Spleen (tissue), 11 donors: ENCODE measurements around the gene HS3ST3B1. TPM values are rescaled to one million over a fixed set of nuclear protein-coding genes. Genes with fewer than 3 reads are reported as not detected.

ENCODE experiments used
- DNase-seq: peaks from one replicate; pipeline ENCODE4 v3.0.0-alpha.2; 2020
- H3K27ac ChIP-seq, 8 donors: fragments of 200-600 bp; sonication (generic) in 7 of 8; 1 replicate in 4 of 8; 2 replicates in 4 of 8; pipeline versions ENCODE4 v1.5.0 to v1.8.0; 2016 to 2021; ENCODE audit warnings: inconsistent platforms in 4 of 8, mild to moderate bottlenecking in 4 of 8, moderate library complexity in 1 of 8
- H3K27me3 ChIP-seq, 7 donors: fragments of 200-600 bp; sonication (generic) in 6 of 7; replicated peaks in 1 of 7; 1 replicate in 4 of 7; 2 replicates in 3 of 7; pipeline versions ENCODE4 v1.5.0 to v1.8.0; 2016 to 2021; ENCODE audit warnings: inconsistent platforms in 3 of 7, mild to moderate bottlenecking in 1 of 7
- H3K36me3 ChIP-seq, 6 donors: fragments of 200-600 bp; sonication (generic) in 5 of 6; 1 replicate in 4 of 6; 2 replicates in 2 of 6; pipeline versions ENCODE4 v1.5.0 to v1.8.0; 2016 to 2021; ENCODE audit warnings: inconsistent platforms in 2 of 6
- H3K4me1 ChIP-seq, 6 donors: fragments of 200-600 bp; sonication (generic) in 5 of 6; 1 replicate in 3 of 6; 2 replicates in 3 of 6; pipeline versions ENCODE4 v1.5.0 to v1.8.0; 2016 to 2021; ENCODE audit warnings: inconsistent platforms in 3 of 6
- H3K4me3 ChIP-seq, 8 donors: fragments of 200-600 bp; sonication (generic) in 7 of 8; 1 replicate in 4 of 8; 2 replicates in 4 of 8; pipeline versions ENCODE4 v1.5.0 to v1.8.0; 2016 to 2021; ENCODE audit warnings: inconsistent platforms in 4 of 8, mild to moderate bottlenecking in 4 of 8, moderate library complexity in 2 of 8
- H3K9me3 ChIP-seq, 8 donors: fragments of 200-600 bp; sonication (generic) in 7 of 8; 1 replicate in 4 of 8; 2 replicates in 4 of 8; pipeline versions ENCODE4 v1.5.0 to v1.8.0; 2016 to 2021; ENCODE audit warnings: inconsistent platforms in 4 of 8
- POLR2A ChIP-seq, 3 donors: fragments of 450-650 bp; IDR thresholded peaks; one replicate each; pipeline ENCODE4 v1.5.1; 2017; ENCODE audit warnings: antibody characterized with exemption in 3 of 3, mild to moderate bottlenecking in 1 of 3
- POLR2AphosphoS5 ChIP-seq, 3 donors: sonication (generic); formaldehyde crosslinking; IDR thresholded peaks; one replicate each; pipeline ENCODE4 v1.5.1; 2017; ENCODE audit warnings: antibody characterized with exemption in 3 of 3
- WGBS, 5 donors: extraction: QIAGEN DNeasy Blood & Tissue Kit in 3 of 5; methylation state at CpG; one replicate each; pipeline versions ENCODE4 v1.1.5 to v1.1.7; 2013 to 2018; 5-methylcytosine and 5-hydroxymethylcytosine counted together
- intact Hi-C: fragments of 100-400 bp; cut with DNase I; formaldehyde crosslinking; loops from one replicate; pipeline ENCODE4 v1.15.0; 2023; ENCODE audit warnings: low total_unique reads
- polyA plus RNA-seq, 3 donors: library from polyadenylated mRNA; stranded (reverse); fragments of 200-250 nt; gene quantifications; one replicate each; pipeline ENCODE4 v1.2.1, GENCODE V29; 2013
- total RNA-seq, 7 donors: library from RNA; depleted of rRNA in 3 of 7; stranded (reverse); fragments of >200 nt in 3 of 7; fragmentation: NEBNext Ultra II Directional in 4 of 7; extraction: Animal tissue kit (Norgen Biotek cat#: 25700) in 4 of 7; gene quantifications; one replicate each; pipeline versions ENCODE4 v1.1.0 to v1.2.1, GENCODE V29; 2016 to 2021
- TF ChIP-seq, protein P1 (sequence below), 11 experiments: fragments of 200-600 bp in 7 of 11; fragments of 450-650 bp in 4 of 11; sonication (generic) in 4 of 11; IDR thresholded peaks in 8 of 11; conservative IDR thresholded peaks in 3 of 11; 1 replicate in 7 of 11; 2 replicates in 4 of 11; pipeline versions ENCODE4 v1.4.0 to v1.8.0; 2016 to 2021; ENCODE audit warnings: antibody characterized with exemption in 11 of 11, inconsistent platforms in 4 of 11, mild to moderate bottlenecking in 1 of 11
- donor health status: healthy with polysubstance abuse.
- donor health status: DM: no; HTN: no; CAD: no; lungs with moderate emphysema.
- donor health status: DM: no; HTN: no; CAD: no.
- donor health status: Bipolar disorder and iron deficiency.
- donor health status: healthy.
- donor health status: DM: no; HTN: no; CAD: no.
- donor health status: DM: yes; HTN: yes; CAD: no.

Gene HS3ST3B1
- total and polyA plus RNA-seq, 10 donors = 1.3 to 17.9 (median 11.4) TPM

DNA sequence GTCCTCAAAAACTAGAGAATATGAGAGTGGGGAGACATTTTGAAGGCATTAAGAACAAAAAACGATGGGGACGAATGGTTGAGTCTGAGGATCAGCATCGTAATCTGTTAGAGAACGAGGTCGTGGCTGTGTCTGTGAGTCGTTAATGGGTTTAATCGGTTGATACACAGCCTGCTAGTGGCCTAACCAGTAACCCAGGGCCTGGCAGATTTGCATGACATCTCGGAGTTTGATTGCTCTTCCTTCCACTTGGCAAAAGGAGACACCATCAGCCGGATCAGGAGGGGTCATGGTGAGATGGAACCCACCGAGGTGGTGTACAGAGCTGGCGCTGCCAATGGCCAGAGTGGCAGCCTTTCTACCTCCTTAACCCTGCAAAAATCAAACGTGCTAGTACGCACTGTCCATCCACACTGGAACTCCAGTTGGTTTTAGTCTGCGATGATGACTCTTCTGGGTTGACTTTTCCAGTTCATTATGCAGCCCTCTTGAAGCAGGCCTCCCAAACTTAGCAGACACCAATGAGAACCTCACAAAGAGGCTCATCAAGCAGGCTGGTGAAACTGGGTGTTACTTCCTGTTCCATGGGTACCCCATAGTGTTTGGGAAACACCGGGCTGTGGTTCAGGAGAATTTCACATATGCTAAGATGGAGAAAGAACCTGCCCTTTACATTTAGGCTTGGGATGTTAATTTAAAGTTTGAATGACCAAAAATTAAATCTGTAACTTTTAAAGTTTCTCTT lies 4.1 kb downstream of the HS3ST3B1 start:
- intact Hi-C loops = loop anchor here (5.0 kb wide), 2 partner anchors 708 to 968 kb away; no protein-coding TSS in a partner anchor

DNA sequence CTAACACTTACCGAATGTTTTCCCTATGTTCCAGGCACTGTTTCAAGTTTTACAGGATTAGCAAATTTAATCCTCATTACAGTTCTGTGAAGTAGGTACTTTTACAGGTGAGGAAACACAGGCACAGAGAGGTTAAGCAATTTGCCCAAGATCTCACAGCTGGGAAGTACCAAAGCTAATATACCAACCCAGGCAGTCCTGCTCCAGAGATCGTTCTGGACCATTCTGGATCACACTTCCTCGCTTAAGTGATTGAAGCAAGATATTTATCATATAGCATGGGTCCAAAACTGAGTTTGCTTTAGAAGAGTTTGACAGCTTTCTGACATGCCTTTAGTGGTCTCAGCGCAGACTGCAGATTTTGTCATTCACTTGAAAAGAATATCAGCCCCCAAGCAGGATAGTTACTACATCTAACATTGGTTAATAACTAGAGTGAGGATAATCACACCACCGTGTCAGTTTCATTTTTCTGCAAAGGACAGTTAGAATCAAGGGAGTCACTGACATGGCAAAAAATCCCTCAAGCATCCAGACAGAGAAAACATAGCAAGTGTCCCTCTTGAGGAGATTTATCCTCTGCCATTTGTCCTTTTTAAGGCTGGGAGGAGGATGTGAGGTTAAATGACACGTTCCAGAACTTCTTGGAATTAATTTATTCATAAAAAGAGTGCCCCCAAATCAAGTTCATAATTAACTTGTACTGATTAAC lies 5.1 kb downstream of the HS3ST3B1 start:
- Histone ChIP-seq H3K4me1 (peaks cover 27 to 97% (median 67%) of the 10 kb centered on the region in 6 donors), H3K36me3 (no peaks in the 10 kb centered on the region), H3K9me3 (no peaks in the 10 kb centered on the region), H3K27me3 (peaks cover 0 to 46% (median 30%) of the 10 kb centered on the region in 7 donors), H3K4me3 (no peak overlapping the region), H3K27ac (peak overlapping the region in 4 of 8 donors; percentile 1 to 25 (median 4))
- no peak for DNase-seq
- TF ChIP-seq, protein P1, sequence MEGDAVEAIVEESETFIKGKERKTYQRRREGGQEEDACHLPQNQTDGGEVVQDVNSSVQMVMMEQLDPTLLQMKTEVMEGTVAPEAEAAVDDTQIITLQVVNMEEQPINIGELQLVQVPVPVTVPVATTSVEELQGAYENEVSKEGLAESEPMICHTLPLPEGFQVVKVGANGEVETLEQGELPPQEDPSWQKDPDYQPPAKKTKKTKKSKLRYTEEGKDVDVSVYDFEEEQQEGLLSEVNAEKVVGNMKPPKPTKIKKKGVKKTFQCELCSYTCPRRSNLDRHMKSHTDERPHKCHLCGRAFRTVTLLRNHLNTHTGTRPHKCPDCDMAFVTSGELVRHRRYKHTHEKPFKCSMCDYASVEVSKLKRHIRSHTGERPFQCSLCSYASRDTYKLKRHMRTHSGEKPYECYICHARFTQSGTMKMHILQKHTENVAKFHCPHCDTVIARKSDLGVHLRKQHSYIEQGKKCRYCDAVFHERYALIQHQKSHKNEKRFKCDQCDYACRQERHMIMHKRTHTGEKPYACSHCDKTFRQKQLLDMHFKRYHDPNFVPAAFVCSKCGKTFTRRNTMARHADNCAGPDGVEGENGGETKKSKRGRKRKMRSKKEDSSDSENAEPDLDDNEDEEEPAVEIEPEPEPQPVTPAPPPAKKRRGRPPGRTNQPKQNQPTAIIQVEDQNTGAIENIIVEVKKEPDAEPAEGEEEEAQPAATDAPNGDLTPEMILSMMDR (IDR thresholded peaks at IDR 0.05 in 8 of 11, conservative IDR thresholded peaks at IDR 0.05 in 3 of 11) = no peak
- intact Hi-C loops = no loop called here
- WGBS, 5 donors = 70 to 80% (median 76%) methylated on average over 6 of the region's 6 CpGs

More for the DNA sequence above, 4.1 kb downstream of the HS3ST3B1 start:
- TF ChIP-seq POLR2AphosphoS5 (IDR thresholded peaks at IDR 0.05) (no peak), POLR2A (IDR thresholded peaks at IDR 0.05) (no peak)
- TF ChIP-seq, protein P1 (IDR thresholded peaks at IDR 0.05 in 8 of 11, conservative IDR thresholded peaks at IDR 0.05 in 3 of 11) = no peak
- no peaks in the 10 kb centered on the region for H3K36me3 ChIP-seq
- WGBS, 5 donors = 77 to 89% (median 81%) methylated on average over 13 to 15 of the region's 15 CpGs
- peaks cover 20 to 97% (median 65%) of the 10 kb centered on the region in 6 donors for H3K4me1 ChIP-seq
- H3K27ac ChIP-seq = peak overlapping the region in 3 of 8 donors; percentile 5 to 25 (median 9)
- DNase-seq = no peak
- peaks cover 0 to 55% (median 36%) of the 10 kb centered on the region in 7 donors for H3K27me3 ChIP-seq
- H3K9me3 ChIP-seq = no peaks in the 10 kb centered on the region
- H3K4me3 ChIP-seq = peak overlapping the region in 1 of 8 donors; percentile 6

DNA sequence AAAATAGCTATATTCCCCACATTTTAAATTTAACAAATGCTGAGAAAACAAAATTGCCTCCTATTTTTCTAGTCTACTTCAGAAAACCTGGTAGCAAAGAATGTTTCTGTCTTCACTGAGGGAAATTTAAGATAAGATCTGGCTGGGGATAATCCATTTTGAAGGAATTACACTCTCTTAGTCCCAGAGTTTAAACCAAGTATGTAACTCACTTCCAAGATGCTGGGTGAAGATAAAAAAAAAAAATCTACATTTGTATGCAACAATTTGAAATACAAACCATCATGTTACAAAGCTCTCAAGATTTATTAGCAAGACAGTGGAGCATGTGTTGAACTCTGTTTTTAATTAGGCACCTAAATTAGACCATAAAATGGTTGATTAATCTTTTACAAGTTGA lies 5.7 kb downstream of the HS3ST3B1 start:
- peaks cover 0 to 39% (median 23%) of the 10 kb centered on the region in 7 donors for H3K27me3 ChIP-seq
- H3K27ac ChIP-seq = peak overlapping the region in 1 of 8 donors; percentile 1
- no peaks in the 10 kb centered on the region for H3K36me3 ChIP-seq
- DNase-seq = no peak
- intact Hi-C loops = no loop called here
- no peak for TF ChIP-seq POLR2A (IDR thresholded peaks at IDR 0.05)
- TF ChIP-seq, protein P1 (IDR thresholded peaks at IDR 0.05 in 8 of 11, conservative IDR thresholded peaks at IDR 0.05 in 3 of 11) = no peak
- H3K9me3 ChIP-seq = no peaks in the 10 kb centered on the region
- H3K4me3 ChIP-seq = no peak overlapping the region
- H3K4me1 ChIP-seq = peaks cover 27 to 97% (median 68%) of the 10 kb centered on the region in 6 donors

DNA sequence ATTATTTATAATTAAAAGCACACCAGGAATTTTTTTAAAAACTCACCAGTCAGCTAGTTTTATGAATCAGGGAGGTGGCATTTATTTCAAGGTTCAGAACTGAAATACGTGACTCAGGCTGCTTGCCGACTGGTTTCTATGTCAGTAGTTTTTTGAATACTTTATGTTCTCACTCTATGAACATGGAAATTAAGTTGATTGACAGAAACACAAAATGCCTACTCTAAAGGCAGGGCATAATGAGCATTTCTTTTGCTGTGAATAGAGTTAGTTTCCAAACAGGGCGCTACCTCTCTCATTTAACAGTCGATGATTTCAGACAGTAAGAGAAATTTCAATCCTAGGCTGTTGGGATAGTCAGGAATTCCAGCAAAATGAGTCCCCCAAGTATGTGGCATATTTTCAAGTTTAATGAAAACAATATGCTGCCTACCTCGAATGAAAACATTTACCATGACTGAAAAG lies 6.7 kb downstream of the HS3ST3B1 start:
- H3K27me3 ChIP-seq = peaks cover 0 to 32% (median 22%) of the 10 kb centered on the region in 7 donors
- no peak for DNase-seq
- H3K4me3 ChIP-seq = no peak overlapping the region
- intact Hi-C loops = no loop called here
- TF ChIP-seq, protein P1 (IDR thresholded peaks at IDR 0.05 in 8 of 11, conservative IDR thresholded peaks at IDR 0.05 in 3 of 11) = no peak
- TF ChIP-seq POLR2AphosphoS5 (IDR thresholded peaks at IDR 0.05) (no peak), POLR2A (IDR thresholded peaks at IDR 0.05) (no peak)
- no peak overlapping the region for H3K27ac ChIP-seq
- WGBS, 5 donors = 73 to 87% (median 81%) methylated on average over 5 of the region's 5 CpGs
- no peaks in the 10 kb centered on the region for H3K36me3 ChIP-seq
- H3K9me3 ChIP-seq = no peaks in the 10 kb centered on the region
- peaks cover 27 to 97% (median 70%) of the 10 kb centered on the region in 6 donors for H3K4me1 ChIP-seq
